ENCODE data around the gene SOWAHA.

- TF ChIP-seq, protein P1, sequence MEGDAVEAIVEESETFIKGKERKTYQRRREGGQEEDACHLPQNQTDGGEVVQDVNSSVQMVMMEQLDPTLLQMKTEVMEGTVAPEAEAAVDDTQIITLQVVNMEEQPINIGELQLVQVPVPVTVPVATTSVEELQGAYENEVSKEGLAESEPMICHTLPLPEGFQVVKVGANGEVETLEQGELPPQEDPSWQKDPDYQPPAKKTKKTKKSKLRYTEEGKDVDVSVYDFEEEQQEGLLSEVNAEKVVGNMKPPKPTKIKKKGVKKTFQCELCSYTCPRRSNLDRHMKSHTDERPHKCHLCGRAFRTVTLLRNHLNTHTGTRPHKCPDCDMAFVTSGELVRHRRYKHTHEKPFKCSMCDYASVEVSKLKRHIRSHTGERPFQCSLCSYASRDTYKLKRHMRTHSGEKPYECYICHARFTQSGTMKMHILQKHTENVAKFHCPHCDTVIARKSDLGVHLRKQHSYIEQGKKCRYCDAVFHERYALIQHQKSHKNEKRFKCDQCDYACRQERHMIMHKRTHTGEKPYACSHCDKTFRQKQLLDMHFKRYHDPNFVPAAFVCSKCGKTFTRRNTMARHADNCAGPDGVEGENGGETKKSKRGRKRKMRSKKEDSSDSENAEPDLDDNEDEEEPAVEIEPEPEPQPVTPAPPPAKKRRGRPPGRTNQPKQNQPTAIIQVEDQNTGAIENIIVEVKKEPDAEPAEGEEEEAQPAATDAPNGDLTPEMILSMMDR (conservative IDR thresholded peaks at IDR 0.05; ENCODE audit: low read depth, low read length) = no peak
- TF ChIP-seq EZH2 (IDR thresholded peaks at IDR 0.05; ENCODE audit: borderline replicate concordance, low read depth, low read length, poor library complexity, severe bottlenecking) = no peak
Observed at GRCh38 chr5:132825033-132825833, 12.1 kb downstream of the SOWAHA start.

Data from A673 (cell line).